ENCODE results near the gene BCL6.

- TF ChIP-seq HDAC2 (IDR thresholded peaks at IDR 0.05; ENCODE audit: borderline replicate concordance in 1 of 2, low read depth in 2 of 2, low read length in 2 of 2) (no peak), CTCF (IDR thresholded peaks at IDR 0.05; ENCODE audit: control extremely low read depth in 1 of 3, insufficient read depth in 1 of 3, low read depth in 1 of 3, low read length in 3 of 3) (peak; percentile 34 to 88 (median 72)), POLR2AphosphoS5 (IDR thresholded peaks at IDR 0.05; ENCODE audit: low read depth, low read length) (no peak), EZH2 (IDR thresholded peaks at IDR 0.05; ENCODE audit: low read depth, low read length, severe bottlenecking) (no peak), EP300 (IDR thresholded peaks at IDR 0.05; ENCODE audit: borderline replicate concordance in 1 of 2, low read depth in 2 of 2, low read length in 2 of 2) (no peak), RAD21 (IDR thresholded peaks at IDR 0.05 in 1 of 2, conservative IDR thresholded peaks at IDR 0.05 in 1 of 2; ENCODE audit: low read depth in 2 of 2, low read length in 2 of 2) (peak; percentile 96 to 97), TAF1 (IDR thresholded peaks at IDR 0.05; ENCODE audit: low read depth, low read length) (no peak), RNF2 (IDR thresholded peaks at IDR 0.05; ENCODE audit: borderline replicate concordance, low read depth, low read length, missing control alignments, poor library complexity, severe bottlenecking) (no peak), KDM1A (IDR thresholded peaks at IDR 0.05; ENCODE audit: borderline replicate concordance, low read length) (no peak)
These were observed 66.5 kb downstream of the BCL6 start for GRCh38 chr3:187678726-187679268.
